WTC11 (cell line): ENCODE results near the gene SLCO1B1. TPM values are rescaled to one million over a fixed set of nuclear protein-coding genes. Genes with fewer than 3 reads are reported as not detected.
"Not testable (repeated sequence)": the region's sequence is repeated elsewhere in the genome, so short reads cannot be mapped to it uniquely, and the experiment has no call there.

Experiments used
- ATAC-seq: fragments of 200-7000 bp; cut with Tn5 transposase; 2 replicates; pipeline ENCODE4 v1.10.0; 2021; ENCODE audit warnings: mild to moderate bottlenecking, moderate library complexity
- CTCF ChIA-PET: fragments of 300-600 bp; sonication (Branson Sonifier 250); formaldehyde crosslinking; loops from one replicate; lab custom pipeline; 2021; ENCODE audit warnings: antibody characterized with exemption; lab: Charles Lee
- POLR2A ChIA-PET: fragments of 350-600 bp; sonication (Branson Sonifier 250); formaldehyde crosslinking; loops from one replicate; lab custom pipeline; 2021; ENCODE audit warnings: antibody characterized with exemption; lab: Charles Lee
- DNase-seq: peaks from one replicate; pipeline ENCODE4 v3.0.0; 2021; ENCODE audit warnings: low spot score
- H3K27ac Mint-ChIP-seq: 2 replicates; pipeline ENCODE4 v1.8.0; 2021; ENCODE audit warnings: mixed read lengths
- H3K27me3 Mint-ChIP-seq: 2 replicates; pipeline ENCODE4 v1.8.0; 2021; ENCODE audit warnings: low read depth, mild to moderate bottlenecking, moderate library complexity, mixed read lengths
- H3K36me3 Mint-ChIP-seq: 2 replicates; pipeline ENCODE4 v1.8.0; 2021; ENCODE audit warnings: mixed read lengths
- H3K4me1 Mint-ChIP-seq: 2 replicates; pipeline ENCODE4 v1.8.0; 2022; ENCODE audit warnings: mixed read lengths
- H3K4me3 Mint-ChIP-seq: 2 replicates; pipeline ENCODE4 v1.8.0; 2021; ENCODE audit warnings: mild to moderate bottlenecking, moderate library complexity, mixed read lengths
- H3K9me3 Mint-ChIP-seq: 2 replicates; pipeline ENCODE4 v1.8.0; 2021; ENCODE audit warnings: mixed read lengths
- CREB1 ChIP-seq: sonication (generic); formaldehyde crosslinking; IDR thresholded peaks from 2 replicates; pipeline ENCODE4 v1.8.0; 2023; ENCODE audit warnings: mild to moderate bottlenecking, missing genetic modification reagents
- ESRRA ChIP-seq: sonication (generic); formaldehyde crosslinking; IDR thresholded peaks from 2 replicates; pipeline ENCODE4 v1.8.1; 2022; ENCODE audit warnings: mild to moderate bottlenecking, missing genetic modification reagents, borderline replicate concordance
- GTF2I ChIP-seq: fragments of 250-450 bp; sonication (Bioruptor Pico); conservative IDR thresholded peaks from 2 replicates; pipeline ENCODE4 v1.4.0; 2021; ENCODE audit warnings: mild to moderate bottlenecking
- KAT7 ChIP-seq: sonication (generic); formaldehyde crosslinking; IDR thresholded peaks from 2 replicates; pipeline ENCODE4 v1.8.1; 2023; ENCODE audit warnings: missing genetic modification reagents, mild to moderate bottlenecking, borderline replicate concordance
- MXD4 ChIP-seq: fragments of 250-450 bp; sonication (Bioruptor Pico); IDR thresholded peaks from 2 replicates; pipeline ENCODE4 v1.8.0; 2021; ENCODE audit warnings: mild to moderate bottlenecking, moderate library complexity, borderline replicate concordance
- MYBL2 ChIP-seq: sonication (generic); formaldehyde crosslinking; IDR thresholded peaks from 2 replicates; pipeline ENCODE4 v1.8.1; 2023; ENCODE audit warnings: mild to moderate bottlenecking, moderate library complexity, missing genetic modification reagents
- NR1H2 ChIP-seq: sonication (generic); formaldehyde crosslinking; IDR thresholded peaks from 2 replicates; pipeline ENCODE4 v1.9.0; 2021; ENCODE audit warnings: mild to moderate bottlenecking, moderate library complexity, missing genetic modification reagents
- NR3C1 ChIP-seq: sonication (generic); formaldehyde crosslinking; conservative IDR thresholded peaks from 2 replicates; pipeline ENCODE4 v1.8.1; 2023; ENCODE audit warnings: low read depth, mild to moderate bottlenecking, missing genetic modification reagents
- RELA ChIP-seq: sonication (generic); formaldehyde crosslinking; IDR thresholded peaks from 2 replicates; pipeline ENCODE4 v1.8.1; 2022; ENCODE audit warnings: missing genetic modification reagents, mild to moderate bottlenecking, borderline replicate concordance
- SMAD3 ChIP-seq: sonication (generic); formaldehyde crosslinking; IDR thresholded peaks from 2 replicates; pipeline ENCODE4 v1.8.0; 2022; ENCODE audit warnings: missing genetic modification reagents, mild to moderate bottlenecking, borderline replicate concordance
- ZNF121 ChIP-seq: sonication (generic); formaldehyde crosslinking; IDR thresholded peaks from 2 replicates; pipeline ENCODE4 v1.8.0; 2023; ENCODE audit warnings: missing genetic modification reagents
- ZNF219 ChIP-seq: sonication (generic); formaldehyde crosslinking; IDR thresholded peaks from 2 replicates; pipeline ENCODE4 v1.8.0; 2023; ENCODE audit warnings: missing genetic modification reagents, mild to moderate bottlenecking, borderline replicate concordance
- ZNF232 ChIP-seq: sonication (generic); formaldehyde crosslinking; IDR thresholded peaks from 2 replicates; pipeline ENCODE4 v1.8.0; 2022; ENCODE audit warnings: mild to moderate bottlenecking, missing genetic modification reagents
- ZNF416 ChIP-seq: fragments of 250-450 bp; sonication (Bioruptor Pico); IDR thresholded peaks from 2 replicates; pipeline ENCODE4 v1.9.0; 2021; ENCODE audit warnings: mild to moderate bottlenecking, inconsistent platforms
- total RNA-seq: library from RNA; stranded (reverse); gene quantifications from 3 replicates; pipeline ENCODE4 v1.2.3, GENCODE V29; 2021
- TF ChIP-seq, protein P1 (sequence below): fragments of 250-450 bp; sonication (Bioruptor Pico); IDR thresholded peaks from 2 replicates; pipeline ENCODE4 v1.8.0; 2021; ENCODE audit warnings: mild to moderate bottlenecking
- TF ChIP-seq, protein P2 (sequence below): sonication (generic); formaldehyde crosslinking; IDR thresholded peaks from 2 replicates; pipeline ENCODE4 v1.8.1; 2023; ENCODE audit warnings: mild to moderate bottlenecking, missing genetic modification reagents
- TF ChIP-seq, protein P3 (sequence below): fragments of 200-600 bp; IDR thresholded peaks from 2 replicates; pipeline ENCODE4 v1.8.0; 2022; ENCODE audit warnings: antibody characterized with exemption
- TF ChIP-seq, protein P4 (sequence below): sonication (generic); formaldehyde crosslinking; IDR thresholded peaks from 2 replicates; pipeline ENCODE4 v1.8.1; 2022; ENCODE audit warnings: mild to moderate bottlenecking, missing genetic modification reagents, moderate library complexity, borderline replicate concordance
- TF ChIP-seq, protein P5 (sequence below): sonication (generic); formaldehyde crosslinking; IDR thresholded peaks from 2 replicates; pipeline ENCODE4 v1.8.0; 2022; ENCODE audit warnings: mild to moderate bottlenecking, missing genetic modification reagents

The SLCO1B1 gene
- total RNA-seq, 1 experiment from 2014 or later: 0.52 TPM

DNA sequence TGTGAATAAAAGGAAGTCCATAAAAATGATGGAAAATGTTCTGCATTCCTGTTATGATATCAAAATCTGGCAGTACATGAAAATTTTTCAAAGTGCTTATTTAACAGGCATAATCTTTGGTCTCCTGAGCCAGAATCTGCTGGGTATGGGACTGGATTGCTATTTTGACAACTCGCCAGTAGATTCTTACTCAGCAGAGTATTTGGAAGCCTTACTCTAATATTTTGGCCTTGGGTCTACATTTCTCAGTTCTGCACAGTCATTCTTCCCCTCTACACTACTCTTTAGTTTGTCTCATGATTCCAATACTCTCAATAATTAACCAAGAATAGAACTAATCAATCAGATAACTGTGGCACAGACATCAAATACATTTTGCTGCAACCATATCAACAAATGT lies 1.1 kb upstream of the SLCO1B1 start:
- Mint-ChIP-seq H3K36me3 (no peaks in the 10 kb centered on the region), H3K4me1 (no peaks in the 10 kb centered on the region), H3K4me3 (no peak overlapping the region), H3K9me3 (peaks cover 18% of the 10 kb centered on the region), H3K27me3 (no peaks in the 10 kb centered on the region), H3K27ac (no peak overlapping the region)
- ChIA-PET POLR2A (no interaction called here), CTCF (no interaction called here)
- TF ChIP-seq, protein P1, sequence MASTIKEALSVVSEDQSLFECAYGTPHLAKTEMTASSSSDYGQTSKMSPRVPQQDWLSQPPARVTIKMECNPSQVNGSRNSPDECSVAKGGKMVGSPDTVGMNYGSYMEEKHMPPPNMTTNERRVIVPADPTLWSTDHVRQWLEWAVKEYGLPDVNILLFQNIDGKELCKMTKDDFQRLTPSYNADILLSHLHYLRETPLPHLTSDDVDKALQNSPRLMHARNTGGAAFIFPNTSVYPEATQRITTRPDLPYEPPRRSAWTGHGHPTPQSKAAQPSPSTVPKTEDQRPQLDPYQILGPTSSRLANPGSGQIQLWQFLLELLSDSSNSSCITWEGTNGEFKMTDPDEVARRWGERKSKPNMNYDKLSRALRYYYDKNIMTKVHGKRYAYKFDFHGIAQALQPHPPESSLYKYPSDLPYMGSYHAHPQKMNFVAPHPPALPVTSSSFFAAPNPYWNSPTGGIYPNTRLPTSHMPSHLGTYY (CRISPR knock-in tag): no peak
- no peak for TF ChIP-seq SMAD3 (CRISPR knock-in tag)
- no peak for TF ChIP-seq ZNF416
- TF ChIP-seq, protein P2, sequence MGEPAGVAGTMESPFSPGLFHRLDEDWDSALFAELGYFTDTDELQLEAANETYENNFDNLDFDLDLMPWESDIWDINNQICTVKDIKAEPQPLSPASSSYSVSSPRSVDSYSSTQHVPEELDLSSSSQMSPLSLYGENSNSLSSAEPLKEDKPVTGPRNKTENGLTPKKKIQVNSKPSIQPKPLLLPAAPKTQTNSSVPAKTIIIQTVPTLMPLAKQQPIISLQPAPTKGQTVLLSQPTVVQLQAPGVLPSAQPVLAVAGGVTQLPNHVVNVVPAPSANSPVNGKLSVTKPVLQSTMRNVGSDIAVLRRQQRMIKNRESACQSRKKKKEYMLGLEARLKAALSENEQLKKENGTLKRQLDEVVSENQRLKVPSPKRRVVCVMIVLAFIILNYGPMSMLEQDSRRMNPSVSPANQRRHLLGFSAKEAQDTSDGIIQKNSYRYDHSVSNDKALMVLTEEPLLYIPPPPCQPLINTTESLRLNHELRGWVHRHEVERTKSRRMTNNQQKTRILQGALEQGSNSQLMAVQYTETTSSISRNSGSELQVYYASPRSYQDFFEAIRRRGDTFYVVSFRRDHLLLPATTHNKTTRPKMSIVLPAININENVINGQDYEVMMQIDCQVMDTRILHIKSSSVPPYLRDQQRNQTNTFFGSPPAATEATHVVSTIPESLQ (CRISPR knock-in tag): no peak
- TF ChIP-seq KAT7: no peak
- ATAC-seq (no peak), DNase-seq (no peak)

DNA sequence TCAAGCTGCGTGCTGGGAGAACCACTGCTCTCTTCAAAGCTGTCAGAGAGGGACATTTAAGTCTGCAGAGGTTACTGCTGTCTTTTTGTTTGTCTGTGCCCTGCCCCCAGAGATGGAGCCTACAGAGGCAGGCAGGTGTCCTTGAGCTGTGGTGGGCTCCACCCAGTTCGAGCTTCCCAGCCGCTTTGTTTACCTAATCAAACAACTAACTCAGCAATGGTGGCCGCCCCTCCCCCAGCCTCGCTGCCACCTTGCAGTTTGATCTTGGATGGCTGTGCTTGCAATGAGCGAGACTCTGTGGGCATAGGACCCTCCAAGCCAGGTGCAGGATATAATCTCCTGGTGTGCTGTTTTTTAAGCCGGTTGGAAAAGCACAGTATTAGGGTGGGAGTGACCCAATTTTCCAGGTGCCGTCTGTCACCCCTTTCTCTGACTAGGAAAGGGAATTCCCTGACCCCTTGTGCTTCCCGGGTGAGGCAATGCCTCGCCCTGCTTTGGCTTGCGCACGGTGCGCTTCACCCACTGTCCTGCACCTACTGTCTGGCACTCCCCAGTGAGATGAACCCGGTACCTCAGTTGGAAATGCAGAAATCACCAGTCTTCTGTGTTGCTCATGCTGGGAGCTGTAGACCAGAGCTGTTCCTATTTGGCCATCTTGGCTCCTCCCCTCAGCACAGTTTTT lies 6.5 kb downstream of the SLCO1B1 start:
- DNase-seq, H3K27me3 Mint-ChIP-seq, POLR2A ChIA-PET, H3K4me3 Mint-ChIP-seq, H3K27ac Mint-ChIP-seq, CTCF ChIA-PET, ATAC-seq, H3K4me1 Mint-ChIP-seq: not testable (repeated sequence)
- H3K36me3 Mint-ChIP-seq: peaks cover 24% of the 10 kb centered on the region
- peaks cover 48% of the 10 kb centered on the region for H3K9me3 Mint-ChIP-seq

DNA sequence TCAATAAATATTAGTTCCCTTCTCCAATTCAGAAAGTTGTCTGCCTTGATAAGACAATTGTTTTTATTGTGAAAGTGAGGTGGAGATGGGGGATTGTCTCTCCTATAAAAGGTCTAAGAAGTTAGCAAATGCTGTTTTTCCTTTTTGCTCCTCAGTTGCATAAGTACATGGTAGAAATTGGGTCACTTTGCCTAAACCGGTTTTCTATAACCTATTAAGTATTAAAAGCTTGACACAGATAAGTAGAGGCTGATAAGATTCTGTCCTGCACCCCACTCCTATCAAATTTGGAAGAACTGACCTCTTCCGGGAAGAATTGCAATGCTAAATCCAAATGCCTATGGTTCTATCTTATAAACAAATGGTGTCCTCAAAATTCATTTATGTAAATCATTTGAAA lies 7.0 kb downstream of the SLCO1B1 start:
- peaks cover 46% of the 10 kb centered on the region for H3K9me3 Mint-ChIP-seq
- DNase-seq (no peak), ATAC-seq (no peak)
- no peak overlapping the region for H3K27ac Mint-ChIP-seq
- ChIA-PET CTCF (no interaction called here), POLR2A (no interaction called here)
- H3K36me3 Mint-ChIP-seq: peaks cover 24% of the 10 kb centered on the region
- no peaks in the 10 kb centered on the region; the same call in 1 of the 2 replicates for H3K27me3 Mint-ChIP-seq
- H3K4me1 Mint-ChIP-seq: no peaks in the 10 kb centered on the region
- no peak overlapping the region for H3K4me3 Mint-ChIP-seq
- TF ChIP-seq NR3C1 (CRISPR knock-in tag) (no peak), ZNF232 (CRISPR knock-in tag) (no peak), MYBL2 (CRISPR knock-in tag) (no peak), MXD4 (no peak), KAT7 (no peak), GTF2I (CRISPR knock-in tag) (no peak), ESRRA (CRISPR knock-in tag) (no peak), ZNF219 (CRISPR knock-in tag) (no peak), NR1H2 (CRISPR knock-in tag) (no peak), RELA (no peak), ZNF121 (CRISPR knock-in tag) (no peak), CREB1 (no peak)
- TF ChIP-seq, protein P3, sequence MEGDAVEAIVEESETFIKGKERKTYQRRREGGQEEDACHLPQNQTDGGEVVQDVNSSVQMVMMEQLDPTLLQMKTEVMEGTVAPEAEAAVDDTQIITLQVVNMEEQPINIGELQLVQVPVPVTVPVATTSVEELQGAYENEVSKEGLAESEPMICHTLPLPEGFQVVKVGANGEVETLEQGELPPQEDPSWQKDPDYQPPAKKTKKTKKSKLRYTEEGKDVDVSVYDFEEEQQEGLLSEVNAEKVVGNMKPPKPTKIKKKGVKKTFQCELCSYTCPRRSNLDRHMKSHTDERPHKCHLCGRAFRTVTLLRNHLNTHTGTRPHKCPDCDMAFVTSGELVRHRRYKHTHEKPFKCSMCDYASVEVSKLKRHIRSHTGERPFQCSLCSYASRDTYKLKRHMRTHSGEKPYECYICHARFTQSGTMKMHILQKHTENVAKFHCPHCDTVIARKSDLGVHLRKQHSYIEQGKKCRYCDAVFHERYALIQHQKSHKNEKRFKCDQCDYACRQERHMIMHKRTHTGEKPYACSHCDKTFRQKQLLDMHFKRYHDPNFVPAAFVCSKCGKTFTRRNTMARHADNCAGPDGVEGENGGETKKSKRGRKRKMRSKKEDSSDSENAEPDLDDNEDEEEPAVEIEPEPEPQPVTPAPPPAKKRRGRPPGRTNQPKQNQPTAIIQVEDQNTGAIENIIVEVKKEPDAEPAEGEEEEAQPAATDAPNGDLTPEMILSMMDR: no peak
- TF ChIP-seq, protein P4, sequence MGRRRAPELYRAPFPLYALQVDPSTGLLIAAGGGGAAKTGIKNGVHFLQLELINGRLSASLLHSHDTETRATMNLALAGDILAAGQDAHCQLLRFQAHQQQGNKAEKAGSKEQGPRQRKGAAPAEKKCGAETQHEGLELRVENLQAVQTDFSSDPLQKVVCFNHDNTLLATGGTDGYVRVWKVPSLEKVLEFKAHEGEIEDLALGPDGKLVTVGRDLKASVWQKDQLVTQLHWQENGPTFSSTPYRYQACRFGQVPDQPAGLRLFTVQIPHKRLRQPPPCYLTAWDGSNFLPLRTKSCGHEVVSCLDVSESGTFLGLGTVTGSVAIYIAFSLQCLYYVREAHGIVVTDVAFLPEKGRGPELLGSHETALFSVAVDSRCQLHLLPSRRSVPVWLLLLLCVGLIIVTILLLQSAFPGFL: no peak
- TF ChIP-seq, protein P5, sequence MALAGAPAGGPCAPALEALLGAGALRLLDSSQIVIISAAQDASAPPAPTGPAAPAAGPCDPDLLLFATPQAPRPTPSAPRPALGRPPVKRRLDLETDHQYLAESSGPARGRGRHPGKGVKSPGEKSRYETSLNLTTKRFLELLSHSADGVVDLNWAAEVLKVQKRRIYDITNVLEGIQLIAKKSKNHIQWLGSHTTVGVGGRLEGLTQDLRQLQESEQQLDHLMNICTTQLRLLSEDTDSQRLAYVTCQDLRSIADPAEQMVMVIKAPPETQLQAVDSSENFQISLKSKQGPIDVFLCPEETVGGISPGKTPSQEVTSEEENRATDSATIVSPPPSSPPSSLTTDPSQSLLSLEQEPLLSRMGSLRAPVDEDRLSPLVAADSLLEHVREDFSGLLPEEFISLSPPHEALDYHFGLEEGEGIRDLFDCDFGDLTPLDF: no peak
